ENCODE results near the gene CCSER2.
"Not testable (repeated sequence)": the region's sequence is repeated elsewhere in the genome, so short reads cannot be mapped to it uniquely, and the experiment has no call there.

The CCSER2 gene

GRCh38 chr10:84523526-84523925, 195.1 kb downstream of the CCSER2 start:
- no peak overlapping the region for H3K4me3 ChIP-seq (ENCODE audit: control insufficient read depth, low read depth, low read length)
- DNase-seq (ENCODE audit: low read depth) = peak; percentile 16
- no peak for TF ChIP-seq CTCF (conservative IDR thresholded peaks at IDR 0.05; ENCODE audit: control insufficient read depth, insufficient read depth, low read depth, low read length)

GRCh38 chr10:84524435-84524834, 196.0 kb downstream of the CCSER2 start:
- no peak for TF ChIP-seq CTCF (conservative IDR thresholded peaks at IDR 0.05; ENCODE audit: control insufficient read depth, insufficient read depth, low read depth, low read length)
- no peak for DNase-seq (ENCODE audit: low read depth)
- H3K4me3 ChIP-seq (ENCODE audit: control insufficient read depth, low read depth, low read length) = no peak overlapping the region

- DNase-seq (ENCODE audit: low read depth) = no peak
- H3K4me3 ChIP-seq (ENCODE audit: control insufficient read depth, low read depth, low read length) = no peak overlapping the region
- TF ChIP-seq CTCF (conservative IDR thresholded peaks at IDR 0.05; ENCODE audit: control insufficient read depth, insufficient read depth, low read depth, low read length) = no peak
Observed at GRCh38 chr10:84525120-84525806, 196.9 kb downstream of the CCSER2 start.

GRCh38 chr10:84525807-84526182, 197.4 kb downstream of the CCSER2 start:
- not testable (repeated sequence) for DNase-seq (ENCODE audit: low read depth); H3K4me3 ChIP-seq (ENCODE audit: control insufficient read depth, low read depth, low read length)

- H3K4me3 ChIP-seq (ENCODE audit: control insufficient read depth, low read depth, low read length); DNase-seq (ENCODE audit: low read depth): not testable (repeated sequence)
Observed at GRCh38 chr10:84527386-84527785, 199.0 kb downstream of the CCSER2 start.

- not testable (repeated sequence) for H3K4me3 ChIP-seq (ENCODE audit: control insufficient read depth, low read depth, low read length); DNase-seq (ENCODE audit: low read depth)
Observed at GRCh38 chr10:84528526-84528925, 200.1 kb downstream of the CCSER2 start.

- no peak for DNase-seq (ENCODE audit: low read depth)
- TF ChIP-seq CTCF (conservative IDR thresholded peaks at IDR 0.05; ENCODE audit: control insufficient read depth, insufficient read depth, low read depth, low read length) = no peak
- no peak overlapping the region for H3K4me3 ChIP-seq (ENCODE audit: control insufficient read depth, low read depth, low read length)
Observed at GRCh38 chr10:84530724-84531325, 202.4 kb downstream of the CCSER2 start.

- DNase-seq (ENCODE audit: low read depth) = no peak
- no peak overlapping the region for H3K4me3 ChIP-seq (ENCODE audit: control insufficient read depth, low read depth, low read length)
- TF ChIP-seq CTCF (conservative IDR thresholded peaks at IDR 0.05; ENCODE audit: control insufficient read depth, insufficient read depth, low read depth, low read length) = no peak
Observed at GRCh38 chr10:84531396-84531795, 203.0 kb downstream of the CCSER2 start.
